ENCODE data around the gene FGF18. TPM values are rescaled to one million over a fixed set of nuclear protein-coding genes. Genes with fewer than 3 reads are reported as not detected.

FGF18 gene
- total RNA-seq, 2 donors from 2014 or later, result 0.35 TPM; not detected in 1

- TF ChIP-seq CTCF (IDR thresholded peaks at IDR 0.05), result no peak
- intact Hi-C loops (cut with DNase I), result no loop called here
- DNase-seq, result no peak
- H3K4me3 ChIP-seq, result no peak overlapping the region
- H3K27me3 ChIP-seq, result no peaks in the 10 kb centered on the region
- H3K27ac ChIP-seq, result no peak overlapping the region
- no peak overlapping the region for H3K9ac ChIP-seq (ENCODE audit: low read depth in 2 of 2, low read length in 2 of 2)
- no peaks in the 10 kb centered on the region for H3K4me1 ChIP-seq
- no peaks in the 10 kb centered on the region for H3K36me3 ChIP-seq
- H3K9me3 ChIP-seq, result no peaks in the 10 kb centered on the region
These were observed 37.9 kb downstream of the FGF18 start for GRCh38 chr5:171457208-171457981.

GRCh38 chr5:171459839-171460238 lies 40.4 kb downstream of the FGF18 start:
- no peaks in the 10 kb centered on the region for H3K27me3 ChIP-seq
- H3K4me1 ChIP-seq, result no peaks in the 10 kb centered on the region
- no peak overlapping the region for H3K9ac ChIP-seq (ENCODE audit: low read depth in 2 of 2, low read length in 2 of 2)
- no peak for TF ChIP-seq CTCF (IDR thresholded peaks at IDR 0.05)
- no peaks in the 10 kb centered on the region for H3K9me3 ChIP-seq
- DNase-seq, result no peak
- no peak overlapping the region for H3K27ac ChIP-seq
- no peak overlapping the region for H3K4me3 ChIP-seq
- H3K36me3 ChIP-seq, result no peaks in the 10 kb centered on the region
- intact Hi-C loops (cut with DNase I), result no loop called here

GRCh38 chr5:171462136-171462927 lies 42.9 kb downstream of the FGF18 start:
- intact Hi-C loops (cut with DNase I), result no loop called here
- no peak overlapping the region for H3K4me3 ChIP-seq
- no peaks in the 10 kb centered on the region for H3K9me3 ChIP-seq
- no peaks in the 10 kb centered on the region for H3K27me3 ChIP-seq
- TF ChIP-seq CTCF (IDR thresholded peaks at IDR 0.05), result no peak
- H3K4me1 ChIP-seq, result no peaks in the 10 kb centered on the region
- H3K27ac ChIP-seq, result no peak overlapping the region
- DNase-seq, result no peak
- H3K9ac ChIP-seq (ENCODE audit: low read depth in 2 of 2, low read length in 2 of 2), result no peak overlapping the region
- H3K36me3 ChIP-seq, result no peaks in the 10 kb centered on the region

- intact Hi-C loops (cut with DNase I), result no loop called here
- TF ChIP-seq CTCF (IDR thresholded peaks at IDR 0.05), result no peak
- H3K27ac ChIP-seq, result no peak overlapping the region
- H3K4me3 ChIP-seq, result no peak overlapping the region
- no peaks in the 10 kb centered on the region for H3K4me1 ChIP-seq
- no peaks in the 10 kb centered on the region for H3K36me3 ChIP-seq
- H3K9me3 ChIP-seq, result no peaks in the 10 kb centered on the region
- DNase-seq, result no peak
- H3K27me3 ChIP-seq, result no peaks in the 10 kb centered on the region
- no peak overlapping the region for H3K9ac ChIP-seq (ENCODE audit: low read depth in 2 of 2, low read length in 2 of 2)
These were observed 43.7 kb downstream of the FGF18 start for GRCh38 chr5:171462928-171463861.

DNA sequence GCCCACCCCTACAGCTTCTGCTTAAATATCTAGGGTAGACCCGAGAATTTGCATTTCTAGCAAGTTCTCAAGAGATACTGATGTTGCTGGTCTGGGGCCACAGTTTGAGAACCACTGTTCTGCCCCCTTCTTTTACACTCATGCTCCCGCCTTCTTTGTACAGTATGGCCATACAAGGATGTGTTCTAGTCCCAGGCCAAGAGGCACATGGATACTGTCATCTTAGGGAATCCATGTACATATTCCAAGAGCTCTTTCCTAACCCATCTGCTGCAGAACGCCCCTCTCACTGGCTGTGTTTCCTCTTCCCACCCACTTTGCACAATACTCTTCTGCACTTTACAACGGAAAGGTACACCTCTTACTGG lies 44.4 kb downstream of the FGF18 start:
- Histone ChIP-seq H3K9me3 (no peaks in the 10 kb centered on the region), H3K36me3 (no peaks in the 10 kb centered on the region), H3K9ac (ENCODE audit: low read depth in 2 of 2, low read length in 2 of 2) (no peak overlapping the region), H3K27me3 (no peaks in the 10 kb centered on the region), H3K4me1 (no peaks in the 10 kb centered on the region), H3K4me3 (no peak overlapping the region), H3K27ac (no peak overlapping the region)
- TF ChIP-seq CTCF (IDR thresholded peaks at IDR 0.05), result no peak
- intact Hi-C loops (cut with DNase I), result no loop called here
- no peak for DNase-seq

Data from colonic mucosa (tissue), 4 donors.